HepG2 (cell line): ENCODE data around the gene ORC1. TPM values are rescaled to one million over a fixed set of nuclear protein-coding genes. Genes with fewer than 3 reads are reported as not detected.
A peak's percentile ranks its signal among the peaks of the same experiment; 100 is the strongest.

Source experiments
- ARID4A ChIP-seq: sonication (generic); formaldehyde crosslinking; IDR thresholded peaks from 2 replicates; pipeline ENCODE4 v1.5.0; 2020; ENCODE audit warnings: mild to moderate bottlenecking, missing genetic modification reagents, borderline replicate concordance
- BORCS8-MEF2B ChIP-seq: sonication (generic); formaldehyde crosslinking; IDR thresholded peaks from 2 replicates; pipeline ENCODE4 v1.8.0; 2022; ENCODE audit warnings: mild to moderate bottlenecking, missing genetic modification reagents
- CEBPG ChIP-seq: IDR thresholded peaks from 2 replicates; pipeline ENCODE4 v1.6.1; 2016
- GFI1 ChIP-seq: sonication (generic); formaldehyde crosslinking; IDR thresholded peaks from 2 replicates; pipeline ENCODE4 v1.5.0; 2020; ENCODE audit warnings: missing genetic modification reagents, mild to moderate bottlenecking, borderline replicate concordance
- JARID2 ChIP-seq: sonication (generic); formaldehyde crosslinking; IDR thresholded peaks from 2 replicates; pipeline ENCODE4 v1.8.1; 2023; ENCODE audit warnings: missing genetic modification reagents, inconsistent platforms; ENCODE audit not compliant: insufficient replicate concordance
- JUNB ChIP-seq: sonication (generic); formaldehyde crosslinking; IDR thresholded peaks from 2 replicates; pipeline ENCODE4 v1.8.0; 2022; ENCODE audit warnings: missing genetic modification reagents, mild to moderate bottlenecking, borderline replicate concordance
- NAIF1 ChIP-seq: sonication (generic); formaldehyde crosslinking; IDR thresholded peaks from 2 replicates; pipeline ENCODE4 v1.5.0; 2020; ENCODE audit warnings: mild to moderate bottlenecking, missing genetic modification reagents, borderline replicate concordance
- PATZ1 ChIP-seq: sonication (generic); formaldehyde crosslinking; IDR thresholded peaks from 2 replicates; pipeline ENCODE4 v1.4.0; 2020; ENCODE audit warnings: missing genetic modification reagents
- POLR2G ChIP-seq: fragments of 200-400 bp; formaldehyde crosslinking; IDR thresholded peaks from 2 replicates; pipeline ENCODE4 v1.6.1; 2018; ENCODE audit warnings: mild to moderate bottlenecking, low read depth, low read length, moderate library complexity
- SRSF1 ChIP-seq: fragments of 200-400 bp; formaldehyde crosslinking; optimal IDR thresholded peaks from 2 replicates; pipeline ENCODE3; 2017; ENCODE audit warnings: mild to moderate bottlenecking, low read depth, low read length, moderate library complexity
- polyA plus RNA-seq, 8 experiments: library from polyadenylated mRNA; depleted of rRNA in 3 of 8; stranded (reverse) in 7 of 8; unstranded in 1 of 8; fragments of >200 nt; fragmentation: Illumina TruSeq in 4 of 8; extraction: Trizol in 4 of 8; gene quantifications; 2 replicates each; pipeline versions ENCODE4 v1.2.1 to v1.2.3, GENCODE V29; 2011 to 2016; ENCODE audit warnings: low read depth in 4 of 8, missing spikeins in 1 of 8, mixed read lengths in 1 of 8; ENCODE audit not compliant: insufficient read depth in 1 of 8
- total RNA-seq, 5 experiments: library from RNA; depleted of rRNA; stranded (reverse); fragments of >200 nt; fragmentation: Illumina TruSeq; extraction: Trizol; gene quantifications; 2 replicates each; pipeline ENCODE4 v1.2.3, GENCODE V29; 2016; ENCODE audit warnings: low read depth in 1 of 5
- TF ChIP-seq, protein P1 (sequence below), 2 experiments: sonication (generic) in 1 of 2; formaldehyde crosslinking in 1 of 2; IDR thresholded peaks; 2 replicates each; pipeline versions ENCODE4 v1.4.0 to v1.6.1; 2018 to 2020; ENCODE audit warnings: missing genetic modification reagents in 2 of 2, borderline replicate concordance in 1 of 2, low read depth in 1 of 2, mild to moderate bottlenecking in 1 of 2, missing biosample characterization in 1 of 2

The ORC1 gene
- total and polyA plus RNA-seq, 2 of the 13 experiments (the other 11 are each of a cell fraction or from before 2014, with no cell fraction given): 7.0 to 23.5 TPM

GRCh38 chr1:52368383-52369172 is 35.6 kb downstream of the ORC1 start (continued):
- TF ChIP-seq POLR2G (peak; percentile 52; the same call in 1 of the 2 replicates), JARID2 (CRISPR knock-in tag) (no peak), SRSF1 (peak; percentile 23), JUNB (no peak), NAIF1 (peak; percentile 18; the same call in 1 of the 2 replicates), PATZ1 (CRISPR knock-in tag) (peak; percentile 70; the same call in 1 of the 2 replicates), ARID4A (CRISPR knock-in tag) (peak; percentile 69), BORCS8-MEF2B (CRISPR knock-in tag) (0 out of 2 replicates have a peak, but pooled peaks have one; percentile 17), GFI1 (CRISPR knock-in tag) (no peak), CEBPG (0 out of 2 replicates have a peak, but pooled peaks have one; percentile 11)
- TF ChIP-seq, protein P1, sequence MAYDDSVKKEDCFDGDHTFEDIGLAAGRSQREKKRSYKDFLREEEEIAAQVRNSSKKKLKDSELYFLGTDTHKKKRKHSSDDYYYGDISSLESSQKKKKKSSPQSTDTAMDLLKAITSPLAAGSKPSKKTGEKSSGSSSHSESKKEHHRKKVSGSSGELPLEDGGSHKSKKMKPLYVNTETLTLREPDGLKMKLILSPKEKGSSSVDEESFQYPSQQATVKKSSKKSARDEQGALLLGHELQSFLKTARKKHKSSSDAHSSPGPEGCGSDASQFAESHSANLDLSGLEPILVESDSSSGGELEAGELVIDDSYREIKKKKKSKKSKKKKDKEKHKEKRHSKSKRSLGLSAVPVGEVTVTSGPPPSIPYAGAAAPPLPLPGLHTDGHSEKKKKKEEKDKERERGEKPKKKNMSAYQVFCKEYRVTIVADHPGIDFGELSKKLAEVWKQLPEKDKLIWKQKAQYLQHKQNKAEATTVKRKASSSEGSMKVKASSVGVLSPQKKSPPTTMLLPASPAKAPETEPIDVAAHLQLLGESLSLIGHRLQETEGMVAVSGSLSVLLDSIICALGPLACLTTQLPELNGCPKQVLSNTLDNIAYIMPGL (CRISPR knock-in tag; IDR thresholded peaks at IDR 0.05; ENCODE audit: borderline replicate concordance in 1 of 2, low read depth in 1 of 2): peak; percentile 48 to 67; a peak in 3 of 4 replicates
